Activated CD4-positive, alpha-beta T cell treated with anti-CD3 and anti-CD28 coated beads, Interleukin-2, amount 50 U/mL, for 16 hours (primary cell): ENCODE measurements around the gene GABRA4.

Source experiments
- DNase-seq: peaks from one replicate; pipeline ENCODE4 v3.0.0-alpha.2; 2020

GABRA4 gene

GRCh38 chr4:46924789-46925529, 68.4 kb downstream of the GABRA4 start:
- DNase-seq = no peak

- no peak for DNase-seq
Observed at GRCh38 chr4:46922205-46922604, 71.2 kb downstream of the GABRA4 start.

GRCh38 chr4:46909078-46909477, 84.3 kb downstream of the GABRA4 start, which contains the start of gene COX7B2:
Gene COX7B2 (minus strand): TSS chr4:46909245. CDS start chr4:46735192, 174,053 bp downstream.
- no peak for DNase-seq

- DNase-seq = no peak
Observed at GRCh38 chr4:46908148-46908547, 85.2 kb downstream of the GABRA4 start.

GRCh38 chr4:46900082-46900481, 93.3 kb downstream of the GABRA4 start:
- DNase-seq = no peak

GRCh38 chr4:46894826-46895225, 98.6 kb downstream of the GABRA4 start:
- no peak for DNase-seq

GRCh38 chr4:46890056-46890455, 103.3 kb downstream of the GABRA4 start:
- no peak for DNase-seq

GRCh38 chr4:46889410-46889809, 104.0 kb downstream of the GABRA4 start:
- no peak for DNase-seq

- DNase-seq = no peak
Observed at GRCh38 chr4:46886711-46887110, 106.7 kb downstream of the GABRA4 start.

- DNase-seq = no peak
Observed at GRCh38 chr4:46878641-46879040, 114.7 kb downstream of the GABRA4 start.

- DNase-seq = no peak
Observed at GRCh38 chr4:46874811-46875210, 118.6 kb downstream of the GABRA4 start.

- no peak for DNase-seq
Observed at GRCh38 chr4:46870411-46870810, 123.0 kb downstream of the GABRA4 start.
